ENCODE results near the gene FGF14. TPM values are rescaled to one million over a fixed set of nuclear protein-coding genes. Genes with fewer than 3 reads are reported as not detected.

The FGF14 gene
- total and polyA plus RNA-seq, 2 experiments from 2014 or later, result 0.03 TPM; not detected in 1

- no peaks in the 10 kb centered on the region for H3K4me1 Mint-ChIP-seq
- H3K4me3 Mint-ChIP-seq, result no peak overlapping the region
- no peaks in the 10 kb centered on the region for H3K9me3 Mint-ChIP-seq
- no peaks in the 10 kb centered on the region for H3K79me2 ChIP-seq (replicated peaks; ENCODE audit: insufficient read depth)
- H4K20me1 ChIP-seq (replicated peaks; ENCODE audit: insufficient read depth), result no peaks in the 10 kb centered on the region
- H3F3A ChIP-seq (replicated peaks; ENCODE audit: low read depth), result no peaks in the 10 kb centered on the region
- H2AFZ ChIP-seq, result no peak overlapping the region
- no peaks in the 10 kb centered on the region for H3K4me1 ChIP-seq (ENCODE audit: insufficient read depth)
- H3K4me2 ChIP-seq, result no peak overlapping the region
- H3K9me2 ChIP-seq (ENCODE audit: insufficient read depth), result no peaks in the 10 kb centered on the region
- H3K27ac ChIP-seq (ENCODE audit: low read depth), result no peak overlapping the region
- ATAC-seq, result no peak
- no peaks in the 10 kb centered on the region for H3K27me3 Mint-ChIP-seq (ENCODE audit: insufficient read depth, low read depth, poor library complexity)
- no peak overlapping the region for H3K4me3 ChIP-seq
- H3K36me3 Mint-ChIP-seq (ENCODE audit: low read depth), result no peaks in the 10 kb centered on the region
- H3K36me3 ChIP-seq (ENCODE audit: insufficient read depth), result no peaks in the 10 kb centered on the region
- H3K27me3 ChIP-seq (ENCODE audit: insufficient read depth), result no peaks in the 10 kb centered on the region
- H3K27ac Mint-ChIP-seq, result no peak overlapping the region
- no peak for DNase-seq (ENCODE audit: low spot score)
- TF ChIP-seq ZNF331 (CRISPR knock-in tag; IDR thresholded peaks at IDR 0.05; ENCODE audit: low read depth), result no peak
- TF ChIP-seq EZH2 (IDR thresholded peaks at IDR 0.05; ENCODE audit: low read depth, unreplicated experiment), result no peak
- TF ChIP-seq NANOG (IDR thresholded peaks at IDR 0.05; ENCODE audit: borderline replicate concordance), result no peak
- no peak for TF ChIP-seq POLR2AphosphoS5 (IDR thresholded peaks at IDR 0.05; ENCODE audit: low read depth)
- TF ChIP-seq CREB1 (CRISPR knock-in tag; IDR thresholded peaks at IDR 0.05; ENCODE audit: low read depth), result no peak
These were observed 590.5 kb downstream of the FGF14 start for GRCh38 chr13:101811284-101811839.

GRCh38 chr13:101799196-101799595 lies 602.7 kb downstream of the FGF14 start:
- Mint-ChIP-seq H3K27ac (peak overlapping the region; percentile 25), H3K4me3 (no peak overlapping the region), H3K9me3 (no peaks in the 10 kb centered on the region), H3K27me3 (ENCODE audit: insufficient read depth, low read depth, poor library complexity) (no peaks in the 10 kb centered on the region), H3K36me3 (ENCODE audit: low read depth) (no peaks in the 10 kb centered on the region), H3K4me1 (peaks cover 20% of the 10 kb centered on the region)
- Histone ChIP-seq H3K36me3 (ENCODE audit: insufficient read depth) (no peaks in the 10 kb centered on the region), H3K79me2 (replicated peaks; ENCODE audit: insufficient read depth) (no peaks in the 10 kb centered on the region), H3K4me1 (ENCODE audit: insufficient read depth) (peaks cover 9% of the 10 kb centered on the region), H3K9me2 (ENCODE audit: insufficient read depth) (no peaks in the 10 kb centered on the region), H4K20me1 (replicated peaks; ENCODE audit: insufficient read depth) (no peaks in the 10 kb centered on the region), H3F3A (replicated peaks; ENCODE audit: low read depth) (no peaks in the 10 kb centered on the region), H3K4me2 (no peak overlapping the region), H3K27me3 (ENCODE audit: insufficient read depth) (no peaks in the 10 kb centered on the region), H3K27ac (ENCODE audit: low read depth) (no peak overlapping the region), H2AFZ (no peak overlapping the region), H3K4me3 (no peak overlapping the region)
- peak; percentile 75 for ATAC-seq
- DNase-seq (ENCODE audit: low spot score), result peak; percentile 17
- TF ChIP-seq ZNF114 (CRISPR knock-in tag; IDR thresholded peaks at IDR 0.05), result no peak
- no peak for TF ChIP-seq ZNF462 (CRISPR knock-in tag; IDR thresholded peaks at IDR 0.05)
- no peak for TF ChIP-seq POLR2AphosphoS5 (IDR thresholded peaks at IDR 0.05; ENCODE audit: low read depth)
- no peak for TF ChIP-seq ETS1 (IDR thresholded peaks at IDR 0.05)
- TF ChIP-seq EZH2 (IDR thresholded peaks at IDR 0.05; ENCODE audit: low read depth, unreplicated experiment), result no peak
- no peak for TF ChIP-seq REST (IDR thresholded peaks at IDR 0.05; ENCODE audit: unreplicated experiment)

Measured in GM23338 (cell line).